A549 (cell line): ENCODE measurements around the gene NUTF2.

ENCODE experiments used
- CEBPB ChIP-seq, 2 experiments: fragments of >200 bp in 1 of 2; sonication (Bioruptor Twin) in 1 of 2; formaldehyde crosslinking in 1 of 2; IDR thresholded peaks; 2 replicates each; pipeline ENCODE4 v1.6.1; 2012 to 2016
- CHD2 ChIP-seq: fragments of 150-350 bp; IDR thresholded peaks from 2 replicates; pipeline ENCODE4 v1.6.1; 2014; ENCODE audit warnings: low read length; ENCODE audit not compliant: partially characterized antibody
- CTCF ChIP-seq: fragments of >200 bp; sonication (Bioruptor Twin); formaldehyde crosslinking; IDR thresholded peaks from 3 replicates; pipeline ENCODE4 v1.5.1; 2016
- EP300 ChIP-seq, 2 experiments: fragments of >200 bp; sonication (Bioruptor Twin); formaldehyde crosslinking; IDR thresholded peaks; 2 replicates in 1 of 2; 3 replicates in 1 of 2; pipeline ENCODE4 v1.6.1; 2016 to 2017
- FOSB ChIP-seq: fragments of 250-450 bp; sonication (Bioruptor Pico); IDR thresholded peaks from 2 replicates; pipeline ENCODE4 v1.5.0; 2020; ENCODE audit warnings: mild to moderate bottlenecking, moderate library complexity
- HDAC2 ChIP-seq: fragments of 200-600 bp; sonication (generic); IDR thresholded peaks from 2 replicates; pipeline ENCODE4 v1.6.1; 2016
- KDM1A ChIP-seq: fragments of 200-600 bp; sonication (generic); IDR thresholded peaks from 2 replicates; pipeline ENCODE4 v1.6.1; 2016; ENCODE audit warnings: low read depth, mild to moderate bottlenecking
- MAFK ChIP-seq: fragments of 450-650 bp; IDR thresholded peaks from 2 replicates; pipeline ENCODE4 v1.6.1; 2014; ENCODE audit not compliant: partially characterized antibody
- MAZ ChIP-seq: fragments of 150-350 bp; IDR thresholded peaks from 2 replicates; pipeline ENCODE4 v1.6.1; 2014; ENCODE audit warnings: antibody characterized with exemption, low read depth, low read length, borderline replicate concordance
- POLR2A ChIP-seq: IDR thresholded peaks from 2 replicates; pipeline ENCODE4 v1.6.1; 2012; ENCODE audit warnings: mild to moderate bottlenecking, low read length
- REST ChIP-seq: fragments of 200-600 bp; sonication (generic); IDR thresholded peaks from 2 replicates; pipeline ENCODE4 v1.6.1; 2016; ENCODE audit warnings: antibody characterized with exemption, mild to moderate bottlenecking, moderate library complexity
- USF2 ChIP-seq: fragments of 450-650 bp; IDR thresholded peaks from 2 replicates; pipeline ENCODE4 v1.6.1; 2014; ENCODE audit warnings: antibody characterized with exemption

GRCh38 chr16:67884684-67885083, 38.0 kb downstream of the NUTF2 start, which contains the start of gene NRN1L:
- TF ChIP-seq CTCF (no peak), CEBPB (IDR thresholded peaks at IDR 0.05) (no peak), MAZ (no peak), REST (no peak), USF2 (no peak), FOSB (CRISPR knock-in tag) (no peak), HDAC2 (no peak), POLR2A (no peak), EP300 (IDR thresholded peaks at IDR 0.05) (no peak), MAFK (no peak), CHD2 (no peak), KDM1A (no peak)
